Measurements from ENCODE around the gene TFAP2E. TPM values are rescaled to one million over a fixed set of nuclear protein-coding genes. Genes with fewer than 3 reads are reported as not detected.

The TFAP2E gene
- total RNA-seq, 1 donor from 2014 or later = 1.4 TPM

DNA sequence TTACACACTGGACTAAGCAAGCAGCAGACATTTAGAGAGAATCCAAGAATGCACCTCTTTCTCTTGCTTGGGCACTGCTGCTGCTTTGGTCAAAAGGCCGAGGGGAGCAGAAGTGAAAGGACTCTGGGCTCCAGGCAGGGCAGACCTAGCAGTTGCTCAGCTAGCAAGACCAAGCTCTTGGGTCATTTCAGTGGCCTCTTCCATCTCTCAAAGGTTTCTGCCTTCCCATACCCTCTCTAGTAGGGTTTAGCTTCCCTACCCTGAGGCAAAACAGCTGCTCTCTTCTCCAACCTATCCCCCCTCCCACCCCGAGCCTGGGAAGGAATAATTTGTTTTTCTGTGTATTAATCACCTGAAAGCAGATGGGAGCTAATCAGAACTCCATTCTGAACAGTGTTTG, 25.8 kb downstream of the TFAP2E start:
- Mint-ChIP-seq H3K36me3 (peaks cover 17% of the 10 kb centered on the region), H3K27me3 (no peaks in the 10 kb centered on the region), H3K27ac (peak overlapping the region; percentile 43), H3K9me3 (no peaks in the 10 kb centered on the region), H3K4me1 (ENCODE audit: unreplicated experiment) (peaks cover 7% of the 10 kb centered on the region), H3K4me3 (no peak overlapping the region)
- DNase-seq (ENCODE audit: extremely low spot score, unreplicated experiment) = peak; percentile 29
- TF ChIP-seq, protein P1, sequence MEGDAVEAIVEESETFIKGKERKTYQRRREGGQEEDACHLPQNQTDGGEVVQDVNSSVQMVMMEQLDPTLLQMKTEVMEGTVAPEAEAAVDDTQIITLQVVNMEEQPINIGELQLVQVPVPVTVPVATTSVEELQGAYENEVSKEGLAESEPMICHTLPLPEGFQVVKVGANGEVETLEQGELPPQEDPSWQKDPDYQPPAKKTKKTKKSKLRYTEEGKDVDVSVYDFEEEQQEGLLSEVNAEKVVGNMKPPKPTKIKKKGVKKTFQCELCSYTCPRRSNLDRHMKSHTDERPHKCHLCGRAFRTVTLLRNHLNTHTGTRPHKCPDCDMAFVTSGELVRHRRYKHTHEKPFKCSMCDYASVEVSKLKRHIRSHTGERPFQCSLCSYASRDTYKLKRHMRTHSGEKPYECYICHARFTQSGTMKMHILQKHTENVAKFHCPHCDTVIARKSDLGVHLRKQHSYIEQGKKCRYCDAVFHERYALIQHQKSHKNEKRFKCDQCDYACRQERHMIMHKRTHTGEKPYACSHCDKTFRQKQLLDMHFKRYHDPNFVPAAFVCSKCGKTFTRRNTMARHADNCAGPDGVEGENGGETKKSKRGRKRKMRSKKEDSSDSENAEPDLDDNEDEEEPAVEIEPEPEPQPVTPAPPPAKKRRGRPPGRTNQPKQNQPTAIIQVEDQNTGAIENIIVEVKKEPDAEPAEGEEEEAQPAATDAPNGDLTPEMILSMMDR (conservative IDR thresholded peaks at IDR 0.05) = no peak

DNA sequence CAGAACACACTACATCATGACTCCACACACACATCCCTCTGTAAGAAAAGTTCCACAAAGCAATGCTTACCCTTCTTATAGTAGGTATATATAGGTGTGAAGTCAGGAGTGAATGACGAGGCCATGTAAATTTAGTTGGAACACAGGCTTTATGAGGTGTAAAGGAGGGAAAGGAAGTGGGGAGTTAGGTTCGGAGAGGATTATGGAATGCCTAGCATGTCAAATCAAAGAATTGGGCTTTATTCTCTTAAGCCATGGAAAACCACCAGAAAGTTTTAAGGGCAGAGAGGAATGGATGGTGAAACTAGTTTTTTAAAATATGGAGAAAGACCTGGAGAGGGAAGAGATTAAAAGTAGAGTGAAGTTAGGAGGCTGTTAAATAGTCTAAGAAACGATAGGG, 26.3 kb downstream of the TFAP2E start:
- H3K27me3 Mint-ChIP-seq = no peaks in the 10 kb centered on the region
- H3K4me3 Mint-ChIP-seq = peak overlapping the region; percentile 3
- H3K36me3 Mint-ChIP-seq = peaks cover 17% of the 10 kb centered on the region
- H3K4me1 Mint-ChIP-seq (ENCODE audit: unreplicated experiment) = peaks cover 7% of the 10 kb centered on the region
- H3K27ac Mint-ChIP-seq = no peak overlapping the region
- H3K9me3 Mint-ChIP-seq = no peaks in the 10 kb centered on the region
- DNase-seq (ENCODE audit: extremely low spot score, unreplicated experiment) = no peak
- TF ChIP-seq, protein P1 (conservative IDR thresholded peaks at IDR 0.05) = no peak

DNA sequence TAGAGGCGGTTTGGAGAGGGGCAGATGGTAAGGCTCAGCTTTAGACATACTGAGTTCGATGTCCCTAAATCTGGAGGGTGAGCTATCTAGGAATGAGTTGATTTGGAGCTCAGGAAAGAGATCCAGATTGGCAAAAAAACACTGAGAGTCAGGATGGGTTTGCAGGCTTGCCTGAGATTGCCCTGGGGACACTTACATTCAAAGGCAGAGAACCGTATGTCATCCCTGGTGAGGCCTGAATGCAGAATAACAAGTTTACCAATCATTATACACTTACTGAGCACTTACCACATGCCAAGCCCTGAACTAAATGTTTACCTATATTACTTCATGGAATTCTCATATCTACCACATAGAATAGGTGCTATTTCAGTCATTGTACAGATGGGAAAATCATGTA, 27.5 kb downstream of the TFAP2E start:
- H3K36me3 Mint-ChIP-seq = peaks cover 20% of the 10 kb centered on the region
- TF ChIP-seq, protein P1 (conservative IDR thresholded peaks at IDR 0.05) = no peak
- H3K4me3 Mint-ChIP-seq = peak overlapping the region; percentile 58
- peak overlapping the region; percentile 82 for H3K27ac Mint-ChIP-seq
- no peaks in the 10 kb centered on the region for H3K27me3 Mint-ChIP-seq
- H3K4me1 Mint-ChIP-seq (ENCODE audit: unreplicated experiment) = peaks cover 14% of the 10 kb centered on the region
- no peaks in the 10 kb centered on the region for H3K9me3 Mint-ChIP-seq
- DNase-seq (ENCODE audit: extremely low spot score, unreplicated experiment) = peak; percentile 15

DNA sequence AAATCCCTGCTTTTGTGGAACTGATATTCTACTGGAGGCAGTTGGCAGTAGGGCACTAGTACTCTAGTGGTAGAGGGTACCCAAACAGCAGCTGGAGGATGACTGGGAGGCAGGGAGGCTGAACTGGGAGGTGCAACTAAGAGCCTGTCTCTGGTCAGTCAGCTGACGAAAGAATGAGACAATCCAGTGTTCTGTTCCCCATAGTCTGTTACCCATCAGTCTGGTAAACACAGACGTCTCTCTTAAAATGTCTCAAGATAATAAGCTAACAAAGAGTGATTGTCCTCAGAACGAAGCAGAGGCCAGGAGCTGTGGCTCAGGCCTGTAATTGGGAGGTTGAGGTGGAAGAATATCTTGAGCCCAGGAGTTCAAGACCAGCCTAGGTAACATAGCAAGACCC, 30.4 kb downstream of the TFAP2E start:
- TF ChIP-seq, protein P1 (conservative IDR thresholded peaks at IDR 0.05) = no peak

DNA sequence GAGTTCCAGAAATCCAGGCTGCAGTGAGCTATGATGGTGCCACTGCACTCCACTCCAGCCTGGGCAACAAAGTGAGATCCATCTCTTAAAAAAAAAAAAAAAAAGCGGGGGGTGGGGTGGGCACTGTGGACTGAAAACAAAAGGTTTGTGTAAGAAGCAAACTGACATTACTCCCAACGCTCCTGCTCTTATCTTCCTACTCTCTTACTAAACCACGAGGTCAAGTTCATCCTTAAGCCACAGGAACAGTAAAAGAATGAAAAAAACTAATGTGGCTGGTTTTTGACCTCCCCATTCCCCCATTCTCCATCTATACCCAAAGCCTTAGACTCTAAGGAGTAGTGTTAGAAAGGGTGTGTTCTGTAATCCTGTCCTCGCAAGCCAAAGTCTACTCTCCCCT, 30.8 kb downstream of the TFAP2E start:
- peaks cover 18% of the 10 kb centered on the region for H3K4me1 Mint-ChIP-seq (ENCODE audit: unreplicated experiment)
- H3K9me3 Mint-ChIP-seq = no peaks in the 10 kb centered on the region
- no peaks in the 10 kb centered on the region for H3K27me3 Mint-ChIP-seq
- TF ChIP-seq, protein P1 (conservative IDR thresholded peaks at IDR 0.05) = no peak
- H3K4me3 Mint-ChIP-seq = no peak overlapping the region
- no peak overlapping the region for H3K27ac Mint-ChIP-seq
- DNase-seq (ENCODE audit: extremely low spot score, unreplicated experiment) = no peak
- H3K36me3 Mint-ChIP-seq = peaks cover 32% of the 10 kb centered on the region

More for the DNA sequence above, 30.4 kb downstream of the TFAP2E start:
- H3K9me3 Mint-ChIP-seq = no peaks in the 10 kb centered on the region
- H3K4me1 Mint-ChIP-seq (ENCODE audit: unreplicated experiment) = peaks cover 22% of the 10 kb centered on the region
- H3K36me3 Mint-ChIP-seq = peaks cover 34% of the 10 kb centered on the region
- no peaks in the 10 kb centered on the region for H3K27me3 Mint-ChIP-seq
- peak overlapping the region; percentile 35 for H3K27ac Mint-ChIP-seq
- peak; percentile 7 for DNase-seq (ENCODE audit: extremely low spot score, unreplicated experiment)
- no peak overlapping the region for H3K4me3 Mint-ChIP-seq
